HCT116 (cell line): ENCODE measurements around the gene KRT79. TPM values are rescaled to one million over a fixed set of nuclear protein-coding genes. Genes with fewer than 3 reads are reported as not detected.

Experiments used
- ATAC-seq: fragments of 200-7000 bp; cut with Tn5 transposase; 2 replicates; pipeline ENCODE4 v1.9.1; 2020; ENCODE audit warnings: mild to moderate bottlenecking, moderate library complexity
- BruUV-seq: library from RNA; stranded (reverse); fragments of 400-500 nt; replicated peaks from 2 replicates; lab custom pipeline; 2021; lab: Mats Ljungman, UMichigan
- CTCF ChIA-PET: fragments of 300-600 bp; sonication (Branson Sonifier 250); formaldehyde crosslinking; loops from one replicate; lab custom pipeline; 2021; ENCODE audit warnings: antibody characterized with exemption; lab: Charles Lee
- POLR2A ChIA-PET: fragments of 300-600, 350-600 bp; sonication (Branson Sonifier 250); formaldehyde crosslinking; loops from one replicate; lab custom pipeline; 2021; ENCODE audit warnings: antibody characterized with exemption; lab: Charles Lee
- RAD21 ChIA-PET, 2 experiments: fragments of 300-600 bp; sonication (Branson Sonifier 250); formaldehyde crosslinking; loops; one replicate each; lab custom pipeline; 2023; ENCODE audit warnings: low total read pairs in 2 of 2; ENCODE audit not compliant: uncharacterized antibody in 2 of 2, unreplicated experiment in 2 of 2, low non-redundant PET in 1 of 2; lab: Charles Lee
- DNase-seq: peaks from one replicate; pipeline ENCODE4 v3.0.0-alpha.2; 2010; ENCODE audit warnings: low read depth, low spot score
- H2AFZ ChIP-seq: fragments of 200-600 bp; shearing (Covaris generic), sonication (generic); 2 replicates; pipeline ENCODE4 v1.6.1; 2017; ENCODE audit warnings: low read depth, mixed run types, mixed read lengths, antibody characterized with exemption, low read length; ENCODE audit not compliant: poor library complexity, severe bottlenecking
- H3K27ac ChIP-seq: 2 replicates; pipeline ENCODE4 v1.5.1; 2012; ENCODE audit warnings: low read depth, low read length
- H3K27me3 ChIP-seq: fragments of 200-600 bp; sonication (generic); 2 replicates; pipeline ENCODE4 v1.6.1; 2016; ENCODE audit warnings: mixed run types, low read length, mixed read lengths; ENCODE audit not compliant: insufficient read depth
- H3K36me3 ChIP-seq, 2 experiments: fragments of 200-500 bp in 1 of 2; fragments of 200-600 bp in 1 of 2; sonication (Bioruptor generic) in 1 of 2; sonication (generic) in 1 of 2; 2 replicates each; pipeline versions ENCODE4 v1.5.1 to v1.6.1; 2014 to 2016; ENCODE audit warnings: low read length in 2 of 2, inconsistent platforms in 1 of 2, mixed read lengths in 1 of 2, mixed run types in 1 of 2; ENCODE audit not compliant: insufficient read depth in 2 of 2, control insufficient read depth in 1 of 2
- H3K4me1 ChIP-seq, 2 experiments: fragments of 200-600 bp in 1 of 2; sonication (generic) in 1 of 2; 2 replicates each; pipeline versions ENCODE4 v1.5.1 to v1.6.1; 2012 to 2017; ENCODE audit warnings: low read length in 2 of 2, inconsistent platforms in 1 of 2, mild to moderate bottlenecking in 1 of 2, mixed read lengths in 1 of 2, mixed run types in 1 of 2, moderate library complexity in 1 of 2; ENCODE audit not compliant: insufficient read depth in 2 of 2, control insufficient read depth in 1 of 2
- H3K4me2 ChIP-seq: fragments of 200-600 bp; sonication (generic); 2 replicates; pipeline ENCODE4 v1.6.1; 2017; ENCODE audit warnings: mixed run types, low read length, mixed read lengths
- H3K4me3 ChIP-seq, 2 experiments: fragments of 200-600 bp in 1 of 2; sonication (generic) in 1 of 2; replicated peaks in 1 of 2; 2 replicates each; pipeline ENCODE4 v1.5.1; 2011 to 2016; ENCODE audit warnings: low read length in 2 of 2, control low read depth in 1 of 2, low read depth in 1 of 2, mild to moderate bottlenecking in 1 of 2, mixed read lengths in 1 of 2, mixed run types in 1 of 2
- H3K79me2 ChIP-seq: fragments of 200-600 bp; sonication (generic); 2 replicates; pipeline ENCODE4 v1.6.1; 2017; ENCODE audit warnings: mild to moderate bottlenecking, mixed run types, low read length, moderate library complexity, mixed read lengths; ENCODE audit not compliant: insufficient read depth
- H3K9ac ChIP-seq: fragments of 200-600 bp; sonication (generic); 2 replicates; pipeline ENCODE4 v1.6.1; 2016; ENCODE audit warnings: low read length, mixed read lengths
- H3K9me2 ChIP-seq: fragments of 200-600 bp; sonication (generic), shearing (Covaris generic); 2 replicates; pipeline ENCODE4 v1.6.1; 2017; ENCODE audit warnings: mixed run types, mild to moderate bottlenecking, moderate library complexity; ENCODE audit not compliant: insufficient read depth
- H3K9me3 ChIP-seq, 2 experiments: fragments of 200-500 bp in 1 of 2; fragments of 200-600 bp in 1 of 2; sonication (Bioruptor generic) in 1 of 2; sonication (generic) in 1 of 2; 2 replicates each; pipeline ENCODE4 v1.6.1; 2014 to 2017; ENCODE audit warnings: low read length in 2 of 2, mixed read lengths in 2 of 2, inconsistent platforms in 1 of 2, low read depth in 1 of 2, mild to moderate bottlenecking in 1 of 2, mixed run types in 1 of 2, moderate library complexity in 1 of 2; ENCODE audit not compliant: control insufficient read depth in 1 of 2, insufficient read depth in 1 of 2
- H4K20me1 ChIP-seq: fragments of 200-600 bp; sonication (generic), shearing (Covaris generic); 2 replicates; pipeline ENCODE4 v1.6.1; 2017; ENCODE audit warnings: mixed run types, mild to moderate bottlenecking, moderate library complexity; ENCODE audit not compliant: insufficient read depth
- CEBPB ChIP-seq: IDR thresholded peaks from 2 replicates; pipeline ENCODE4 v1.6.1; 2012; ENCODE audit warnings: low read depth
- EGR1 ChIP-seq: IDR thresholded peaks from 2 replicates; pipeline ENCODE4 v1.6.1; 2012; ENCODE audit warnings: low read depth
- EZH2 ChIP-seq: fragments of 200-600 bp; sonication (generic); IDR thresholded peaks from 2 replicates; pipeline ENCODE4 v1.6.1; 2017; ENCODE audit warnings: antibody characterized with exemption, mixed run types
- FOSL1 ChIP-seq: IDR thresholded peaks from 2 replicates; pipeline ENCODE4 v1.6.1; 2012; ENCODE audit warnings: low read depth
- JUND ChIP-seq: IDR thresholded peaks from 2 replicates; pipeline ENCODE4 v1.6.1; 2012
- POLR2A ChIP-seq: IDR thresholded peaks from 2 replicates; pipeline ENCODE4 v1.7.0; 2011; ENCODE audit warnings: borderline replicate concordance; ENCODE audit not compliant: insufficient read depth, insufficient read length; ENCODE audit errors: extremely low read depth
- RAD21 ChIP-seq: IDR thresholded peaks from 2 replicates; pipeline ENCODE4 v1.6.1; 2012; ENCODE audit warnings: low read depth, mild to moderate bottlenecking
- SIN3A ChIP-seq: IDR thresholded peaks from 2 replicates; pipeline ENCODE4 v1.6.1; 2012; ENCODE audit warnings: low read depth
- SP1 ChIP-seq: IDR thresholded peaks from 2 replicates; pipeline ENCODE4 v1.6.1; 2012; ENCODE audit warnings: low read depth
- SRF ChIP-seq: IDR thresholded peaks from 2 replicates; pipeline ENCODE4 v1.6.1; 2012; ENCODE audit warnings: low read depth
- TCF7L2 ChIP-seq: IDR thresholded peaks from 2 replicates; pipeline ENCODE4 v1.7.0; 2011; ENCODE audit warnings: borderline replicate concordance, inconsistent platforms; ENCODE audit not compliant: insufficient read depth, insufficient read length; ENCODE audit errors: extremely low read depth
- YY1 ChIP-seq: IDR thresholded peaks from 2 replicates; pipeline ENCODE4 v1.6.1; 2011; ENCODE audit warnings: low read length, low read depth, moderate library complexity, mild to moderate bottlenecking; ENCODE audit not compliant: insufficient replicate concordance; ENCODE audit errors: extremely low read depth
- ZFX ChIP-seq: fragments of 450-650 bp; IDR thresholded peaks from 2 replicates; pipeline ENCODE4 v1.6.1; 2017
- ZNF274 ChIP-seq: fragments of 200-500 bp; sonication (Bioruptor generic); IDR thresholded peaks from 2 replicates; pipeline ENCODE4 v1.6.1; 2014; ENCODE audit warnings: mild to moderate bottlenecking, low read depth, low read length, inconsistent platforms
- intact Hi-C: fragments of 100-400 bp; cut with micrococcal nuclease; formaldehyde crosslinking; loops from 2 replicates; pipeline ENCODE4 v1.10.0; 2022
- total RNA-seq: library from RNA; stranded (reverse); gene quantifications from one replicate; pipeline ENCODE4 v1.2.1, GENCODE V29; 2021; ENCODE audit not compliant: unreplicated experiment
- TF ChIP-seq, protein P1 (sequence below): IDR thresholded peaks from 2 replicates; pipeline ENCODE4 v1.6.1; 2012
- TF ChIP-seq, protein P2 (sequence below): IDR thresholded peaks from 2 replicates; pipeline ENCODE4 v1.6.1; 2011; ENCODE audit warnings: mild to moderate bottlenecking, low read length, moderate library complexity; ENCODE audit not compliant: insufficient replicate concordance; ENCODE audit errors: extremely low read depth

Gene KRT79
- total RNA-seq, 1 experiment from 2014 or later = not detected

DNA sequence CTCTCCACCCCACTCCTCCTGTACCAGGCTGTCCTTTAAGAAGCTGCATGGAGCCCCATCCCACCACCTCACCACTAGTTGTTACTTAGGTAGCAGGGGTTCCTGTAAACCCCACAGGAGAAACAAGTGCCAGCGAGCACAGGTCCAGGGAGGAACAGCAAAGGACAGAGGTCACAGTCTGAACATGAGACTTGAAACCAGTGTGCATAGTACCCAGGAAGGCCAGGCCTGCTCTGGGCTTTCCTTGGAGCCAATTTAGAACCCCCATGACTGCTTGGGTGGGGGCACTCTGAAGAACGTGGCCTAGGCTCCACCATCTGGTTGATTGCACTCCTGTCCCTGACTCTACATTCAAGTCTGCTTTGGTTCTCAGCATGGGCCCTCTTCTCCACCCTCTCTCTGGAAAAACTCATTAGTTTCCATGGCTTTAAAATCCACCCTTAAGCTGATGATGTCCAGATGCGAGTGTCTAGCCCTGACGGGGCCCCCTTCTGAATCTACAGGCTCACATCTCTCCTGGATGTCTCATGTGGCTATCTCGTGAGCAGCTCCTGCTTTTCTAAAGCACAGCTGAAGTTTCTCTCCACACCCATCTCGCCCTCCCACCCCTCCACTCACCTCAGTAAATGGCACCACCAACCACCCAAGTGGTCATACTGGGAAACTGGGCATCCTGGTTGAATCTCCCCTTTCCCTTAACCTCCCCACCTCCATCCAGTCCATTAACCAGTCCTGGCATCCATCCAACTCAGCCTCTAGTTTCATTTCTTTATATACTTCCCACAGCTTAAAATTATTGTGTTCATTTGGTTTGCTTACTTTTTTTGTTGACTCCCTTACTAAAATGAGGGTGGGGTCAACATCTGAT is 46.6 kb downstream of the KRT79 start:
- H3K27ac ChIP-seq = no peak overlapping the region
- DNase-seq (no peak), ATAC-seq (no peak)
- no peaks in the 10 kb centered on the region for H3K4me1 ChIP-seq
- peaks cover 5% of the 10 kb centered on the region for H3K27me3 ChIP-seq
- H3K4me3 ChIP-seq = no peak overlapping the region
- no peak overlapping the region for H3K9ac ChIP-seq
- CTCF ChIA-PET = no interaction called here
- intact Hi-C loops = no loop called here
- H3K9me2 ChIP-seq = no peaks in the 10 kb centered on the region
- H3K9me3 ChIP-seq = no peaks in the 10 kb centered on the region
- POLR2A ChIA-PET = no interaction called here
- no peaks in the 10 kb centered on the region for H3K79me2 ChIP-seq
- no peaks in the 10 kb centered on the region for H3K36me3 ChIP-seq
- no TSS peak for BruUV-seq
- no peak overlapping the region for H2AFZ ChIP-seq
- H4K20me1 ChIP-seq = no peaks in the 10 kb centered on the region
- RAD21 ChIA-PET = no interaction called here
- no peak overlapping the region for H3K4me2 ChIP-seq
- TF ChIP-seq YY1 = no peak
- TF ChIP-seq SIN3A = no peak
- TF ChIP-seq EZH2 = no peak
- no peak for TF ChIP-seq RAD21
- no peak for TF ChIP-seq EGR1
- no peak for TF ChIP-seq JUND
- no peak for TF ChIP-seq SRF
- TF ChIP-seq TCF7L2 = no peak
- TF ChIP-seq ZNF274 = no peak
- TF ChIP-seq CEBPB = no peak
- no peak for TF ChIP-seq FOSL1
- no peak for TF ChIP-seq ZFX
- TF ChIP-seq SP1 = no peak
- no peak for TF ChIP-seq POLR2A
- TF ChIP-seq, protein P1, sequence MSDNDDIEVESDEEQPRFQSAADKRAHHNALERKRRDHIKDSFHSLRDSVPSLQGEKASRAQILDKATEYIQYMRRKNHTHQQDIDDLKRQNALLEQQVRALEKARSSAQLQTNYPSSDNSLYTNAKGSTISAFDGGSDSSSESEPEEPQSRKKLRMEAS = no peak
- TF ChIP-seq, protein P2, sequence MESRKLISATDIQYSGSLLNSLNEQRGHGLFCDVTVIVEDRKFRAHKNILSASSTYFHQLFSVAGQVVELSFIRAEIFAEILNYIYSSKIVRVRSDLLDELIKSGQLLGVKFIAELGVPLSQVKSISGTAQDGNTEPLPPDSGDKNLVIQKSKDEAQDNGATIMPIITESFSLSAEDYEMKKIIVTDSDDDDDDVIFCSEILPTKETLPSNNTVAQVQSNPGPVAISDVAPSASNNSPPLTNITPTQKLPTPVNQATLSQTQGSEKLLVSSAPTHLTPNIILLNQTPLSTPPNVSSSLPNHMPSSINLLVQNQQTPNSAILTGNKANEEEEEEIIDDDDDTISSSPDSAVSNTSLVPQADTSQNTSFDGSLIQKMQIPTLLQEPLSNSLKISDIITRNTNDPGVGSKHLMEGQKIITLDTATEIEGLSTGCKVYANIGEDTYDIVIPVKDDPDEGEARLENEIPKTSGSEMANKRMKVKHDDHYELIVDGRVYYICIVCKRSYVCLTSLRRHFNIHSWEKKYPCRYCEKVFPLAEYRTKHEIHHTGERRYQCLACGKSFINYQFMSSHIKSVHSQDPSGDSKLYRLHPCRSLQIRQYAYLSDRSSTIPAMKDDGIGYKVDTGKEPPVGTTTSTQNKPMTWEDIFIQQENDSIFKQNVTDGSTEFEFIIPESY = no peak
